K562 (cell line): ENCODE results near the gene ACADVL. TPM values are rescaled to one million over a fixed set of nuclear protein-coding genes. Genes with fewer than 3 reads are reported as not detected.

ENCODE experiments used
- CBFA2T2 ChIP-seq: fragments of 450-650 bp; conservative IDR thresholded peaks from 2 replicates; pipeline ENCODE4 v1.6.1; 2017; ENCODE audit warnings: mild to moderate bottlenecking
- DDX20 ChIP-seq: fragments of 450-650 bp; IDR thresholded peaks from 2 replicates; pipeline ENCODE4 v1.6.1; 2016; ENCODE audit warnings: missing genetic modification characterization, low read depth, mild to moderate bottlenecking, missing compliant biosample characterization, moderate library complexity
- DIDO1 ChIP-seq: fragments of 450-650 bp; IDR thresholded peaks from 2 replicates; pipeline ENCODE4 v1.6.1; 2016; ENCODE audit warnings: low read depth, missing biosample characterization, missing genetic modification characterization
- FOXK1 ChIP-seq: sonication (generic); formaldehyde crosslinking; IDR thresholded peaks from 2 replicates; pipeline ENCODE4 v1.8.0; 2022; ENCODE audit warnings: missing genetic modification reagents, mild to moderate bottlenecking, borderline replicate concordance
- HLTF ChIP-seq: fragments of 450-650 bp; IDR thresholded peaks from 2 replicates; pipeline ENCODE4 v1.6.1; 2016
- MYNN ChIP-seq, 2 experiments: sonication (generic); formaldehyde crosslinking in 1 of 2; IDR thresholded peaks; 2 replicates each; pipeline versions ENCODE4 v1.5.0 to v1.6.1; 2016 to 2020; ENCODE audit warnings: antibody characterized with exemption in 1 of 2, missing genetic modification reagents in 1 of 2
- NCOA1 ChIP-seq: fragments of 450-650 bp; IDR thresholded peaks from 2 replicates; pipeline ENCODE4 v1.6.1; 2016; ENCODE audit warnings: low read depth
- POLR2H ChIP-seq: IDR thresholded peaks from 2 replicates; pipeline ENCODE4 v1.6.1; 2016; ENCODE audit warnings: missing genetic modification characterization, low read depth, mild to moderate bottlenecking, control low read depth, missing compliant biosample characterization, moderate library complexity
- RBM25 ChIP-seq: fragments of 200-400 bp; formaldehyde crosslinking; IDR thresholded peaks from 2 replicates; pipeline ENCODE4 v1.6.1; 2018; ENCODE audit warnings: low read length, low read depth, moderate library complexity; ENCODE audit not compliant: severe bottlenecking
- RREB1 ChIP-seq: fragments of 250-450 bp; sonication (Bioruptor Pico); IDR thresholded peaks from 2 replicates; pipeline ENCODE4 v1.4.0; 2020
- SAP30 ChIP-seq: fragments of 200-600 bp; sonication (generic); IDR thresholded peaks from 2 replicates; pipeline ENCODE4 v1.6.1; 2012; ENCODE audit warnings: borderline replicate concordance, low read depth, mild to moderate bottlenecking, moderate library complexity, low read length, control low read depth, inconsistent platforms; ENCODE audit not compliant: insufficient read depth, poor library complexity, severe bottlenecking
- ZBTB1 ChIP-seq: sonication (generic); formaldehyde crosslinking; IDR thresholded peaks from 2 replicates; pipeline ENCODE4 v1.8.1; 2023; ENCODE audit warnings: missing genetic modification reagents, low read depth, mild to moderate bottlenecking, borderline replicate concordance
- ZNF124 ChIP-seq: sonication (generic); formaldehyde crosslinking; IDR thresholded peaks from 2 replicates; pipeline ENCODE4 v1.8.1; 2022; ENCODE audit warnings: missing genetic modification reagents
- ZNF133 ChIP-seq: fragments of 250-450 bp; sonication (Bioruptor Pico); IDR thresholded peaks from 2 replicates; pipeline ENCODE4 v1.4.0; 2020; ENCODE audit warnings: mild to moderate bottlenecking
- ZNF518B ChIP-seq: fragments of 250-450 bp; sonication (Bioruptor Pico); IDR thresholded peaks from 2 replicates; pipeline ENCODE4 v1.5.0; 2021; ENCODE audit warnings: mild to moderate bottlenecking, moderate library complexity
- polyA plus RNA-seq, 8 experiments: library from polyadenylated mRNA; depleted of rRNA in 4 of 8; stranded (reverse) in 5 of 8; unstranded in 3 of 8; fragments of >200 nt; fragmentation: Nextera tagmentation in 2 of 8; fragmentation: Illumina TruSeq in 1 of 8; extraction: Ambion mirVana in 2 of 8; extraction: Trizol in 1 of 8; gene quantifications; 2 replicates each; pipeline versions ENCODE4 v1.2.1 to v1.2.3, GENCODE V29; 2011 to 2014; ENCODE audit warnings: inconsistent platforms in 1 of 8, missing spikeins in 1 of 8
- total RNA-seq, 7 experiments: library from RNA; depleted of rRNA in 6 of 7; stranded (reverse); fragments of >200 nt in 6 of 7; fragmentation: Illumina TruSeq in 2 of 7; extraction: Trizol in 2 of 7; gene quantifications; 2 replicates each; pipeline versions ENCODE4 v1.2.1 to v1.2.3, GENCODE V29; 2011 to 2021; ENCODE audit warnings: low replicate concordance in 1 of 7
- TF ChIP-seq, protein P1 (sequence below): fragments of 250-450 bp; sonication (Bioruptor Pico); IDR thresholded peaks from 2 replicates; pipeline ENCODE4 v1.8.0; 2021; ENCODE audit warnings: moderate library complexity, mild to moderate bottlenecking, inconsistent platforms

The ACADVL gene
- total and polyA plus RNA-seq, 9 of the 15 experiments (the other 6 are each of a cell fraction or from before 2014, with no cell fraction given): 25.5 to 449 (median 214) TPM

- TF ChIP-seq ZNF518B (CRISPR knock-in tag): no peak
- TF ChIP-seq POLR2H (tag): peak; percentile 88
- peak; percentile 38 for TF ChIP-seq SAP30
- no peak for TF ChIP-seq DDX20 (tag)
- no peak for TF ChIP-seq DIDO1 (tag)
- no peak for TF ChIP-seq ZNF124
- TF ChIP-seq ZBTB1: no peak
- TF ChIP-seq, protein P1, sequence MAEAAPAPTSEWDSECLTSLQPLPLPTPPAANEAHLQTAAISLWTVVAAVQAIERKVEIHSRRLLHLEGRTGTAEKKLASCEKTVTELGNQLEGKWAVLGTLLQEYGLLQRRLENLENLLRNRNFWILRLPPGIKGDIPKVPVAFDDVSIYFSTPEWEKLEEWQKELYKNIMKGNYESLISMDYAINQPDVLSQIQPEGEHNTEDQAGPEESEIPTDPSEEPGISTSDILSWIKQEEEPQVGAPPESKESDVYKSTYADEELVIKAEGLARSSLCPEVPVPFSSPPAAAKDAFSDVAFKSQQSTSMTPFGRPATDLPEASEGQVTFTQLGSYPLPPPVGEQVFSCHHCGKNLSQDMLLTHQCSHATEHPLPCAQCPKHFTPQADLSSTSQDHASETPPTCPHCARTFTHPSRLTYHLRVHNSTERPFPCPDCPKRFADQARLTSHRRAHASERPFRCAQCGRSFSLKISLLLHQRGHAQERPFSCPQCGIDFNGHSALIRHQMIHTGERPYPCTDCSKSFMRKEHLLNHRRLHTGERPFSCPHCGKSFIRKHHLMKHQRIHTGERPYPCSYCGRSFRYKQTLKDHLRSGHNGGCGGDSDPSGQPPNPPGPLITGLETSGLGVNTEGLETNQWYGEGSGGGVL (CRISPR knock-in tag): no peak
- TF ChIP-seq RREB1 (CRISPR knock-in tag): no peak
- no peak for TF ChIP-seq ZNF133 (CRISPR knock-in tag)
- TF ChIP-seq NCOA1: no peak
- TF ChIP-seq CBFA2T2: no peak
- no peak for TF ChIP-seq MYNN (IDR thresholded peaks at IDR 0.05)
- TF ChIP-seq MYNN (CRISPR knock-in tag; IDR thresholded peaks at IDR 0.05): no peak
- TF ChIP-seq RBM25: no peak
- TF ChIP-seq FOXK1 (CRISPR knock-in tag): no peak
- no peak; the same call in 1 of the 2 replicates for TF ChIP-seq HLTF
Measured at GRCh38 chr17:7252176-7253043, 32.7 kb downstream of the ACADVL start, which contains the start of gene ELP5 (continued).
